Stimulated activated CD8-positive, alpha-beta memory T cell treated with anti-CD3 and anti-CD28 coated beads, Interleukin-15, amount 100 ng/mL, for 4 hours (primary cell): ENCODE measurements around the gene POLR2M.

Experiments
- DNase-seq, 2 donors: peaks; one replicate each; pipeline ENCODE4 v3.0.0-alpha.2; 2020; ENCODE audit warnings: low read depth in 2 of 2

Gene POLR2M

DNA sequence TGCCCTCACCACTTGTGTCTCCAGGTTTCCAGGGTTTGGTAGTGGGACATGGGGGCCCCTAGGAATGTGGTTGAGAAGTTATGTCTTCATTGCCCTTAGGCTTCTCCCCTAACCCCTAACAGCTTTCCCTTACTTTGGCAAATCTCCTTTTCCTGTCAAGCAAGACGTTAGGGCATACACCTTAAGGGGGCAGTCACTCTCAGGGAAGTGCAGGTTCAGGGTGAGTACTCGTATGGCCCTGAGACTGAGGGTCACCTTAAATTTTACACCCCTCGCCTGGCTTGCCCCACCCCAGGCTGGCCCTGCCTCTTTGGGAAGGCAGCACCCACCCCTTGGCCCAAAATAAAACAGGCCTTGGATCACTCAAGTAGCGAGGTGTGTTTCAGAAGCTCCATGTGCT is 33.5 kb downstream of the POLR2M start:
- no peak for DNase-seq

- DNase-seq: no peak
Observed at GRCh38 chr15:57741089-57741488, 34.6 kb downstream of the POLR2M start.

GRCh38 chr15:57743424-57743823 is 36.9 kb downstream of the POLR2M start:
- DNase-seq: no peak

DNA sequence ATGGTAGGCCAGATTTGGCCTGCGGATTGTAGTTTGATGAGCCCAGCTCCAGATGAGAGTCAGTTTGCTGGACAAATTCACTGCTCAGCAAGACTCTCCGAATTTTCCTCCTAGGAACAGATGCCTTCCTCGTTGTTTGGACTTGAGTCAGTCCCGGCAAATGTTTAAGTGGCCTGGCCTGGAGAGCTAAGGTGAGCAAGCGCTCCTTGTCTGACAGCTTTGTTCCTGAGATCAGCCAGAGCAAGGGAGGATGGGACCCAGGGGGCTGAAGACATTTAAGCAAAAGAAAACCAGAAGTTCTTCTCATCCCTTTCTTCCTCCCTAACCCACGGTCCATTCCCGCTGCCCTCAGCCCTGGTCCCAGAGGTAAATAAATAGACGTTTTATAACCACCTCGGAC is 40.3 kb downstream of the POLR2M start:
- DNase-seq: no peak

DNA sequence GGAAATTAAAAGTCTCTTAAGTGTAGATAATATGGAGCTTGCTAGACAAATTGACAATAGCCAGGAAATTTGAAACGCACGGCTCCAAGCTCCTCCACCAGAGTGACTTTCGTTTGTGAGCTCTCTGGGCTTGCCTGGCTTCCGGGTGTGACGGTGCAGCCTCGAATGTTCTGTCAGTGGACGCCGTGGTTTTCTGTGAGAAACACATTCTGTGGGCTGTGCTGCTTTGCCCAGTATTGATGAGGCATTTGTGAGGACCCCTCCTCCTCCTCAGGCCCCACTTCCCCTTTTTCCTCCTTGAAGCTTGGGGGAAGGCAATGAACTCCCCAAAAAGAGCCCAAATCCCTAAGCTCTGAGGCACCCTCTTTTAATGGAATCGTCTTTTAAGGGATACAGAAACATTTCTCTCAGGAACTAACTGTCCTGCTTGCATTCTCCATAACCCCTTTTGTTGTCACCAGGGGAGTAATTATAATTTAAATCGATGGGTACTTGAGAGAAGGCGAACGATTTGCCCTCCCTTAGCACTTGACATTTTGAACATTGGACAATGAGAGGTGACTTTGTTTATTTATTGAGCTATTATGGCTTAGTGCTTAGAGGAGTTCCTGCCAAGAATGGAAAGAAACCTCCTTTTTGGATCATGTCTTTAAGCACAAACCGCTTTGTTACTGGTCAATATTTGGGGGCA is 40.8 kb downstream of the POLR2M start:
- no peak for DNase-seq

GRCh38 chr15:57751177-57751800 is 44.8 kb downstream of the POLR2M start:
- no peak for DNase-seq

DNA sequence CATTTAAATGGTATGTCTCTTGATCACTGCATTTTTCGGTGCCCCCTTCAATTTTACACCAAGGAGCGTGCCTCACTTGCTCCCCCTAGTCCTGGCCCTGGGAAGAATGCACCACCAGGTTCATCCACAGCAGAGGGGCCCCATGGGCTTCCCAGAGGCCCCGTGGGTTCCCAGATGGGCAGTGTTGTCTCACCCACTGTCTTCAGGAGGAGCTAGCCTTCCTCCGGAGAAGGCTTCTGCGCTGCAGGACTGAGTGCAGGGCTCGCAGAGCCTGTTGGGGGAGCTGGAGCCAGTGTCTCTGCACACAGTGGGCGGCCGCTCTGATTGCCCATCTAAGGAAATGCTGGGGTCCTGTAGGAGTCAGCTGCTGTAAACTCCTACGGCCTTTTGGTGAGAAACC is 45.9 kb downstream of the POLR2M start:
- DNase-seq: no peak

DNA sequence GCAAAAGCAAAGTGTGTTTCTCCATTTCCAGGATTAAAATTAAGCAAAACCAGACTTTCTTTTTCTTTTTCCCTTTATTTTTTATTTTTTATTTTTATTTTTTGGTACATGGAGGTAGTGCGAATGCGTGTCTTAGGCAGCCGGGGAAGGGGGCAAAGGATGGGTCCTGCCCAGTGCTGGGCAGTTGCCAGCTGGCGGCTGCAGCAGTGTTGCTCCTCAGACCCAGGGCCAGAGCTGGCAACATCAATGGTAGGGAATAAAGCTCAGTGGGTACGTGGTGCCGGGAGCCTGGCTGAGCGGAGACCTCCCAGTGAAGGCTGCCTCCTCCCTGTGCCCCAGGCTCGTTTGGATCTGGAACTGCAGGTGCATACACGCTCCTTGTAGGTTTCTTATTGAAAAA is 46.3 kb downstream of the POLR2M start:
- no peak for DNase-seq

GRCh38 chr15:57756466-57756865 is 50.0 kb downstream of the POLR2M start:
- DNase-seq: no peak

DNA sequence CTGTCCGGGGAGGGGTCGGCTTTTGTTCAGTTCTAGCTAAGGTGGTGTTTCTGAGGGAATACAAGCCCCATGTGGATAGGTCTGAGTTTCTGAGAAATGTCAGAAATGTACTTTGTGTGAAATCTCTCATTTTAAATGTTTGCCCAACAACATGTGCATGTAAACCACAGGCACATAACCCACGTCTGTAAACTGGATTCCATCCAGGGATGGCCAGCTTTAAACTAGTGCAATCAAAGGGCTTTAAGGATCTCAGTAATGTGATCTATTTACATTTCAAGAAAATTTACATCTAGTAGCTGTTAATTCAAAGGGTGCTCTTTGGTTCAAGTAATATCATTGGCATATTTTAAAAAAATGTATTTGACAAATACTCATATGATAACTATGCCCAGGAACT is 52.0 kb downstream of the POLR2M start:
- no peak for DNase-seq

GRCh38 chr15:57761562-57761961 is 55.0 kb downstream of the POLR2M start:
- no peak for DNase-seq

DNA sequence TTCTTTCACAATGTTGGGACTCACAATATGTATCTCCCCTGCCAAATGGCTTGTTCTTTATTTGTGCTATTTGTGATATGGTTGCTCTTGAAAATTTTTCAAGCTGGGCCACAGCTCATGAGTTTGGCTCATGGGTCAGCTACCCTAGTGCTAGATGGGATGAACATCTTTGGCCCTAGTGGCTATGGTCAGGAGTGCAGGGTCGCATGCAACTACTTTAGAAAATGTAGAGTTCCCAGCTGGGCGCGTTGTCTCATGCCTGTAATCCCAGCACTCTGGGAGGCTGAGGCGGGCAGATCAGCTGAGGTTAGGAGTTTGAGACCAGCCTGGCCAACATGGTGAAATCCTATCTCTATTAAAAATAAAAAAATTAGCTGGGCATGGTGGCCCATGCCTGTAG is 55.8 kb downstream of the POLR2M start:
- no peak for DNase-seq

GRCh38 chr15:57763176-57763964 is 56.9 kb downstream of the POLR2M start:
- no peak for DNase-seq
